ENCODE data around the gene STMP1.
A peak's percentile ranks its signal among the peaks of the same experiment; 100 is the strongest.

Gene STMP1

DNA sequence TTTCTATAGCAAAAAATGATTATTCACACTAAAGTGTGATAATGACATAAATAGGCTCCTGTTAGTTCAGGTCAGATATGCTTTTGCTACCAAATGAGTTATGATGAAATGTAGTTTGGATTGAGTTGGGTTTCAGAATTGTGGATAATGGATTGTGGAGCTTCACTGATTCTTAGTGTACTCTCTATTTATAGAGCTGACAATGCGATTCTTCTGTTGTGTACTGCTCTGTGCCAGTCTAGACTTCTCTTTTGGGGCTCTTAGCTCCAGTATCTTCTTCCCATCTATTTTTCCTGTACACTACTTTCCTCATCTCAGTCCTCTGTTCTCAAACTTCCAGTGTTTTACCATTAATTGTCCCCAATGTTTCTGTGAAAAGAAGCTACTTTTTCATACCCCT is 7.5 kb downstream of the STMP1 start:
- no peak for DNase-seq (ENCODE audit: low read depth, low spot score)
- H3K9me3 ChIP-seq (ENCODE audit: low read depth, low read length), result no peaks in the 10 kb centered on the region
- H3K4me3 ChIP-seq, result no peak overlapping the region
- H3K27ac ChIP-seq, result peak overlapping the region; percentile 81
- no peak for TF ChIP-seq FOXP2 (optimal IDR thresholded peaks at IDR 0.05; ENCODE audit: control extremely low read depth, extremely low read length, insufficient read depth)
- no peak for TF ChIP-seq POLR2AphosphoS5 (IDR thresholded peaks at IDR 0.05; ENCODE audit: borderline replicate concordance, low read depth, low read length)
- no peak for TF ChIP-seq EZH2 (IDR thresholded peaks at IDR 0.05)
- peak overlapping the region; percentile 10 for H3K9ac ChIP-seq (ENCODE audit: insufficient read length)
- peaks cover 50% of the 10 kb centered on the region for H3K36me3 ChIP-seq (ENCODE audit: insufficient read depth, low read length)

- H3K4me3 ChIP-seq, result no peak overlapping the region
- peaks cover 51% of the 10 kb centered on the region for H3K36me3 ChIP-seq (ENCODE audit: insufficient read depth, low read length)
- peak overlapping the region; percentile 10 for H3K9ac ChIP-seq (ENCODE audit: insufficient read length)
- H3K27ac ChIP-seq, result peak overlapping the region; percentile 81
- H3K9me3 ChIP-seq (ENCODE audit: low read depth, low read length), result no peaks in the 10 kb centered on the region
- no peak for DNase-seq (ENCODE audit: low read depth, low spot score)
- TF ChIP-seq EZH2 (IDR thresholded peaks at IDR 0.05), result no peak
- no peak for TF ChIP-seq POLR2AphosphoS5 (IDR thresholded peaks at IDR 0.05; ENCODE audit: borderline replicate concordance, low read depth, low read length)
These were observed 7.9 kb downstream of the STMP1 start for GRCh38 chr7:135670179-135670578.

GRCh38 chr7:135672560-135673359 is 10.4 kb downstream of the STMP1 start:
- Histone ChIP-seq H3K36me3 (ENCODE audit: insufficient read depth, low read length) (peaks cover 57% of the 10 kb centered on the region), H3K27ac (peak overlapping the region; percentile 83), H3K9ac (ENCODE audit: insufficient read length) (peak overlapping the region; percentile 60), H3K9me3 (ENCODE audit: low read depth, low read length) (no peaks in the 10 kb centered on the region), H3K4me3 (peak overlapping the region; percentile 20; the same call in 1 of the 2 replicates)
- TF ChIP-seq FOXP2 (optimal IDR thresholded peaks at IDR 0.05; ENCODE audit: control extremely low read depth, extremely low read length, insufficient read depth), result no peak
- TF ChIP-seq EZH2 (IDR thresholded peaks at IDR 0.05), result no peak
- no peak for TF ChIP-seq POLR2AphosphoS5 (IDR thresholded peaks at IDR 0.05; ENCODE audit: borderline replicate concordance, low read depth, low read length)
- DNase-seq (ENCODE audit: low read depth, low spot score), result peak; percentile 75

DNA sequence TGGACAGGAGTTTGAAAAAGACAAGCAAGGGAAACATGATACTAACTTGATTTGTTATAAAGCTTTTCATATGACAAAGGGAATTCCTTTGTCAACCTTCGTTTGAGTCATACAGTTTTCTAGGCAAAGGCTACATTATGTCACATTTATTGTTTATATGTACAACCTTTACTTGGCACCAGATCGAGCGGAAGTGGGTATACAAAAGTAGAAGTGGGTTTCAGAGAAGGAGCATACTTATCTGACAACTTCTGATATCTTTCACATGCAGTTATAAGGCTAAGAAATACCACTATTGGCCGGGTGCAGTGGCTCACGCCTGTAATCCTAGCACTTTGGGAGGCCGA is 11.0 kb downstream of the STMP1 start:
- H3K9me3 ChIP-seq (ENCODE audit: low read depth, low read length), result no peaks in the 10 kb centered on the region
- DNase-seq (ENCODE audit: low read depth, low spot score), result no peak
- TF ChIP-seq FOXP2 (optimal IDR thresholded peaks at IDR 0.05; ENCODE audit: control extremely low read depth, extremely low read length, insufficient read depth) (no peak), POLR2AphosphoS5 (IDR thresholded peaks at IDR 0.05; ENCODE audit: borderline replicate concordance, low read depth, low read length) (no peak), EZH2 (IDR thresholded peaks at IDR 0.05) (no peak)
- H3K27ac ChIP-seq, result peak overlapping the region; percentile 83
- peak overlapping the region; percentile 32 for H3K9ac ChIP-seq (ENCODE audit: insufficient read length)
- H3K36me3 ChIP-seq (ENCODE audit: insufficient read depth, low read length), result peaks cover 58% of the 10 kb centered on the region
- peak overlapping the region; percentile 20; the same call in 1 of the 2 replicates for H3K4me3 ChIP-seq

DNA sequence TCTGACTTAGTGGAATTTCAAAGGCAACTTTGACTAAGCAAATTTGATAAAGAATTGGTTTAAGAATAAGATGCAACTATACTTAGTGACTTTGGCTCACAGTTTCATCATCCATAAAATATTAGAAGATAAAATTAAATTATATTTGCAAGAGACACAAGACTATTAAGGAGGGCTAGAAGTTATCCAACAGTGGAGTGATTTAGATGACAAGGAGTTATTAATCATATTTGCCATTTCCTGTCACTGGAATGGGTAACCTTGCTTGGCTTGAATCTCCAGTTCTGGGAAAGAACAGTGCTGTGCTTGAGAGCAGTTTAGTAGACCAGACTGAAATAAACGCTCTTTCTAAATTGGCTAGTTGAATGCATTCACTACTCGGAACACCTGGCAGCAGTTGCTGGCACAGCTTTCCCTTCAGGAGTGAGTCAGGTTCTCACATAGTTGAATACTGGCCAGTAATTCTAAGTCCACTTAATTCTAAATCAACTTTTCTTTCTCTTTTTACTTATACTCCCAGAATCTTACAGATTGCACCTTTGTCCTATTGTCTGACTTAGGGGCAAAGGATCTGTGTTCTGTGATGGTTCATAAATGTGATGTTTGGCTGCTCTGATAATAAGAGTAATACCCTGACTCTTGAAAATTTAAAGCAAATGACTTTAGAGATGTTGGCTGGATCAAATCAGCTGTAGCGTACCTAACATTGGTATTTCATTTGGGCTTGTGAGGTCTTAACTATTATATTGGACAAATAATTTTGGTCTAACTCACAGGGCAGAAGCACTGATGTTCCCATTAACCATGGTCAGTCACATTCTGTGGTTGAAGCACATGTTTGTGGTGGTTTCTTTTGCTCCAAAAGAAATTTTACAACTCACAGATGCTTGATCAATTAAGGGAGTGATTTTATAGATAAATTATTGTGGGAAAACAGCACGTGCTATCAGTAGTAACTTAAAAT is 16.6 kb downstream of the STMP1 start:
- Histone ChIP-seq H3K36me3 (ENCODE audit: insufficient read depth, low read length) (peaks cover 54% of the 10 kb centered on the region), H3K9me3 (ENCODE audit: low read depth, low read length) (no peaks in the 10 kb centered on the region), H3K9ac (ENCODE audit: insufficient read length) (no peak overlapping the region), H3K4me3 (no peak overlapping the region), H3K27ac (no peak overlapping the region)
- no peak for DNase-seq (ENCODE audit: low read depth, low spot score)
- TF ChIP-seq EZH2 (IDR thresholded peaks at IDR 0.05) (no peak), POLR2AphosphoS5 (IDR thresholded peaks at IDR 0.05; ENCODE audit: borderline replicate concordance, low read depth, low read length) (no peak), FOXP2 (optimal IDR thresholded peaks at IDR 0.05; ENCODE audit: control extremely low read depth, extremely low read length, insufficient read depth) (no peak)

- Histone ChIP-seq H3K27ac (no peak overlapping the region), H3K9me3 (ENCODE audit: low read depth, low read length) (no peaks in the 10 kb centered on the region), H3K4me3 (no peak overlapping the region), H3K36me3 (ENCODE audit: insufficient read depth, low read length) (peaks cover 26% of the 10 kb centered on the region), H3K9ac (ENCODE audit: insufficient read length) (no peak overlapping the region)
- DNase-seq (ENCODE audit: low read depth, low spot score), result no peak
- no peak for TF ChIP-seq POLR2AphosphoS5 (IDR thresholded peaks at IDR 0.05; ENCODE audit: borderline replicate concordance, low read depth, low read length)
- no peak for TF ChIP-seq FOXP2 (optimal IDR thresholded peaks at IDR 0.05; ENCODE audit: control extremely low read depth, extremely low read length, insufficient read depth)
- TF ChIP-seq EZH2 (IDR thresholded peaks at IDR 0.05), result no peak
These were observed 19.4 kb downstream of the STMP1 start for GRCh38 chr7:135681762-135682161.

GRCh38 chr7:135682191-135682590 is 19.9 kb downstream of the STMP1 start:
- H3K4me3 ChIP-seq, result no peak overlapping the region
- TF ChIP-seq POLR2AphosphoS5 (IDR thresholded peaks at IDR 0.05; ENCODE audit: borderline replicate concordance, low read depth, low read length) (no peak), EZH2 (IDR thresholded peaks at IDR 0.05) (no peak), FOXP2 (optimal IDR thresholded peaks at IDR 0.05; ENCODE audit: control extremely low read depth, extremely low read length, insufficient read depth) (no peak)
- DNase-seq (ENCODE audit: low read depth, low spot score), result no peak
- no peak overlapping the region for H3K27ac ChIP-seq
- peaks cover 22% of the 10 kb centered on the region for H3K36me3 ChIP-seq (ENCODE audit: insufficient read depth, low read length)
- no peaks in the 10 kb centered on the region for H3K9me3 ChIP-seq (ENCODE audit: low read depth, low read length)
- no peak overlapping the region for H3K9ac ChIP-seq (ENCODE audit: insufficient read length)

- no peak for TF ChIP-seq FOXP2 (optimal IDR thresholded peaks at IDR 0.05; ENCODE audit: control extremely low read depth, extremely low read length, insufficient read depth)
- no peak for TF ChIP-seq POLR2AphosphoS5 (IDR thresholded peaks at IDR 0.05; ENCODE audit: borderline replicate concordance, low read depth, low read length)
- TF ChIP-seq EZH2 (IDR thresholded peaks at IDR 0.05), result no peak
- H3K27ac ChIP-seq, result no peak overlapping the region
- no peak overlapping the region for H3K4me3 ChIP-seq
These were observed 21.3 kb downstream of the STMP1 start for GRCh38 chr7:135683609-135684008.

More at GRCh38 chr7:135683609-135684008, 21.3 kb downstream of the STMP1 start:
- Histone ChIP-seq H3K36me3 (ENCODE audit: insufficient read depth, low read length) (peaks cover 14% of the 10 kb centered on the region), H3K9ac (ENCODE audit: insufficient read length) (no peak overlapping the region), H3K9me3 (ENCODE audit: low read depth, low read length) (no peaks in the 10 kb centered on the region)
- DNase-seq (ENCODE audit: low read depth, low spot score), result no peak
